Activated naive CD4-positive, alpha-beta T cell treated with anti-CD3 and anti-CD28 coated beads, Interleukin-2, amount 50 U/mL, for 24 hours (primary cell): ENCODE measurements around the gene CBL.
"Not testable (repeated sequence)": the region's sequence is repeated elsewhere in the genome, so short reads cannot be mapped to it uniquely, and the experiment has no call there.

ENCODE experiments used
- H3K27ac Mint-ChIP-seq: one replicate; pipeline ENCODE4 v1.8.0; 2021; ENCODE audit warnings: mild to moderate bottlenecking, mixed read lengths
- H3K27me3 Mint-ChIP-seq: one replicate; pipeline ENCODE4 v1.8.0; 2021; ENCODE audit warnings: mixed read lengths
- H3K36me3 Mint-ChIP-seq: one replicate; pipeline ENCODE4 v1.8.0; 2021; ENCODE audit warnings: mixed read lengths
- H3K4me1 Mint-ChIP-seq: one replicate; pipeline ENCODE4 v1.8.0; 2021; ENCODE audit warnings: mixed read lengths
- H3K4me3 Mint-ChIP-seq: one replicate; pipeline ENCODE4 v1.8.0; 2021; ENCODE audit warnings: mild to moderate bottlenecking, mixed read lengths
- H3K9me3 Mint-ChIP-seq: one replicate; pipeline ENCODE4 v1.8.0; 2021; ENCODE audit warnings: mixed read lengths

The CBL gene

DNA sequence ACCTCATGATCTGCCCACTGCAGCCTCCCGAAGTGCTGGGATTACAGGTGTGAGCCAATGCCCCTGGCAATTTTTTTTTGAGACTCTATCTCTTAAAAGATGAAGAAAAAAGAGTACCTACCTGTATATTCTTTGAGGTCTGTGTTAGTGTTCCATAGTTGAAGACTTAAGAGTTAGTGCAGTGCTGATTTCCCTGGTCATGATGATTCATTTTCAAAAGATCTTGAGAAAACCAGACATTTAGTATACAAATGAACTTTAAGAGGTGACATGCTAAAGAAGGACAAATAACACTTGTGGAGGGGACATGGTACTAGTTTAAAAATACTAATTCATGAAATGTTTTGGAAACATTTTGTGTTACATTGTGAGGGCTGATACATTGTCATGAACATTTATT is 17.7 kb downstream of the CBL start:
- Mint-ChIP-seq H3K4me1 (peaks cover 64% of the 10 kb centered on the region), H3K36me3 (peaks cover 3% of the 10 kb centered on the region), H3K9me3 (no peaks in the 10 kb centered on the region), H3K27me3 (no peaks in the 10 kb centered on the region), H3K27ac (peak overlapping the region; percentile 77), H3K4me3 (no peak overlapping the region)

- peaks cover 66% of the 10 kb centered on the region for H3K4me1 Mint-ChIP-seq
- H3K9me3 Mint-ChIP-seq, H3K27me3 Mint-ChIP-seq: not testable (repeated sequence)
- H3K27ac Mint-ChIP-seq: peak overlapping the region; percentile 73
- H3K4me3 Mint-ChIP-seq: peak overlapping the region; percentile 69
- H3K36me3 Mint-ChIP-seq: peaks cover 10% of the 10 kb centered on the region
Observed at GRCh38 chr11:119228535-119229287, 22.6 kb downstream of the CBL start.

DNA sequence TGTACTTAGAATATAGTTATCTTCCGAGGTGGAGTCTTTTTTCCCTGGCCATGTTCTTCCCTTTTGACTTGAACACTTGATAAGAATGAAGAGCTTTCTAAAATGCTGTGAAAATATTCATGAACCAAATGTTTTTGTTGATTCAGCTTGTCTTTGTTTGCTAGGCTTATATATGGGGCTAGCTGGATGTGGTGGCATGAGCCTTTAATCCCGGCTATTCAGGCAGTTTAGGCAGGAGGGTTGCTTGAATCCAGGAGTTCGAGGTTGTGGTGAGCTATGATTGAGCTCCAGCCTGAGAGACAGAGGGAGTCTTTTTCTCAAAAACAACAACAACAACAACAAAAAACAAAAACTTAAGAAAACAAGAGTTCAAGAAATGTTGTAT is 23.1 kb downstream of the CBL start:
- H3K9me3 Mint-ChIP-seq: no peaks in the 10 kb centered on the region
- no peaks in the 10 kb centered on the region for H3K27me3 Mint-ChIP-seq
- H3K4me3 Mint-ChIP-seq: peak overlapping the region; percentile 69
- H3K27ac Mint-ChIP-seq: peak overlapping the region; percentile 73
- peaks cover 12% of the 10 kb centered on the region for H3K36me3 Mint-ChIP-seq
- peaks cover 65% of the 10 kb centered on the region for H3K4me1 Mint-ChIP-seq

- Mint-ChIP-seq H3K27ac (no peak overlapping the region), H3K27me3 (no peaks in the 10 kb centered on the region), H3K9me3 (no peaks in the 10 kb centered on the region)
Observed at GRCh38 chr11:119229741-119230140, 23.6 kb downstream of the CBL start.

DNA sequence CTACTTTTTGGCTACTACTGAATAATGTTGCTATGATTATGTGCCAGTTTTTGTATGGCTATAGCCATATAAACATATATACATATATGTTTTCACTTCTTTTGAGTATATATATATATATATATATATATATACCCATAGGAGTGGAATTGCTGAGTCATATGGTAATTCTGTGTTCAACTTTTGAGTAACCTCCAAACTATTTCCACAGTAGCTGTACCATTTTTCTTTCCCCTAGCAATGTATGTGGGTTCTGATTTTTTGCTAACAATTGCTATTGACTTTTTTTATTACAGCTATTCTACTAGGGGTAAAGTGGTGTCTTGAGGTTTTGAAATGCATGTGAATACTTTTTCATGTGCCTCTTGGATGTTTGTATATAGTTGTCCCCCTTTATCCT is 30.4 kb downstream of the CBL start:
- Mint-ChIP-seq H3K27me3 (no peaks in the 10 kb centered on the region), H3K9me3 (no peaks in the 10 kb centered on the region), H3K27ac (peak overlapping the region; percentile 96), H3K4me1 (peaks cover 71% of the 10 kb centered on the region), H3K4me3 (no peak overlapping the region), H3K36me3 (peaks cover 28% of the 10 kb centered on the region)

More at GRCh38 chr11:119229741-119230140, 23.6 kb downstream of the CBL start:
- H3K4me1 Mint-ChIP-seq: peaks cover 65% of the 10 kb centered on the region
- H3K4me3 Mint-ChIP-seq: no peak overlapping the region
- peaks cover 15% of the 10 kb centered on the region for H3K36me3 Mint-ChIP-seq

DNA sequence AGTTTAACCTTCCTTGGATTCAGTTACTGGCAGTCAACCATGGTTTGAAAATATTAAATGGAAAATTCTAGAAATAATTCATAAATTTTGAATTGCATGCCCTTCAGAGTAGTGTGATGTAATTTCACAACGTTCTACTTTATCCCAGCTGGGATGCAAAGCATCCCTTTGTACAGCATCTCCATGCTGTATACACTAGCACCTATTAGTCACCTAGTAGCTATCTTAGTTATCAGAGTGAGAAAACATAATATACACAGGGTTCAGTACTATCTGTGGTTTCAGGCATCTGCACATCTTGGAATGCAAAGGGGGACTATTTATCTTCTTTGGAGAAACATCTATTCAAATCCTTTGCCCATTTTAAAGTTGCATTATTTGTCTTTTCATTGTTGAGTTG is 30.8 kb downstream of the CBL start:
- H3K4me3 Mint-ChIP-seq: no peak overlapping the region
- H3K9me3 Mint-ChIP-seq: no peaks in the 10 kb centered on the region
- peaks cover 30% of the 10 kb centered on the region for H3K36me3 Mint-ChIP-seq
- peaks cover 75% of the 10 kb centered on the region for H3K4me1 Mint-ChIP-seq
- no peaks in the 10 kb centered on the region for H3K27me3 Mint-ChIP-seq
- peak overlapping the region; percentile 43 for H3K27ac Mint-ChIP-seq

DNA sequence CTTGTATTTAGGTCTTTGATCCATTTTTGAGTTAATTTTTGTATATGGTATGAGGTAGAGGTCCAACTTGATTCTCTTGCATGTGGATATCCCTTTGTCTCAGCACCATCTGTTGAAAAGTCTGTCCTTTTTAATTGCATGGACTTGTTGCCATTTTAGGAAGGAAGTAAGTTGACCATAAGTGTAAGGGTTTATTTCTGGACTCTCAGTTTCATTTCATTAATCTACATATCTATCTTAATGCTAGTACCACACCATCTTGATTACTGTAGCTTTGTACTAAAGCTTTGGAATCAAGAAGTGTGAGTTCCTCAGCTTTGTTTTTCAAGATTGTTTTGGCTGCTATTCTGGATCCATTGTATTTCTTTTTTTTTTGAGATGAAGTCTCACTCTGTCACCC is 31.4 kb downstream of the CBL start:
- Mint-ChIP-seq H3K27ac (no peak overlapping the region), H3K36me3 (peaks cover 29% of the 10 kb centered on the region), H3K27me3 (no peaks in the 10 kb centered on the region), H3K4me3 (no peak overlapping the region), H3K4me1 (peaks cover 77% of the 10 kb centered on the region), H3K9me3 (no peaks in the 10 kb centered on the region)

GRCh38 chr11:119248750-119249670 is 42.9 kb downstream of the CBL start:
- H3K4me3 Mint-ChIP-seq: no peak overlapping the region
- no peaks in the 10 kb centered on the region for H3K27me3 Mint-ChIP-seq
- peaks cover 4% of the 10 kb centered on the region for H3K36me3 Mint-ChIP-seq
- peak overlapping the region; percentile 38 for H3K27ac Mint-ChIP-seq
- H3K9me3 Mint-ChIP-seq: no peaks in the 10 kb centered on the region
- H3K4me1 Mint-ChIP-seq: peaks cover 57% of the 10 kb centered on the region

DNA sequence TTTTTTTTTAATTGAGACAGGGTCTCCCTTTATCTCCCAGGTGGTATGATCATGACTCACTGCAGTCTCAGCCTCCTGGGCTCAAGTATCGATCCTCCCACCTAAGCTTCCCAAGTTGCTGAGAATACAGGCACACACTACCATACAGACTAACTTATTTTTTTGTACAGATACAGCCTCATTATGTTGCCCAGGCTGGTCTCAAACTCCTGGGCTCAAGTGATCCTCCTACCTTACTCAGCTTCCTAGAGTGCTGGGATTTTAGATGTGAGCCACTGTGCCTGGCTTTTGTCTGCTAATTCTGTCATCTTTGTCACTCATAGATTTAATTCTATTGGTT is 43.5 kb downstream of the CBL start:
- Mint-ChIP-seq H3K9me3 (no peaks in the 10 kb centered on the region), H3K36me3 (peaks cover 4% of the 10 kb centered on the region), H3K4me3 (peak overlapping the region; percentile 16), H3K27me3 (no peaks in the 10 kb centered on the region), H3K4me1 (peaks cover 60% of the 10 kb centered on the region), H3K27ac (peak overlapping the region; percentile 56)

DNA sequence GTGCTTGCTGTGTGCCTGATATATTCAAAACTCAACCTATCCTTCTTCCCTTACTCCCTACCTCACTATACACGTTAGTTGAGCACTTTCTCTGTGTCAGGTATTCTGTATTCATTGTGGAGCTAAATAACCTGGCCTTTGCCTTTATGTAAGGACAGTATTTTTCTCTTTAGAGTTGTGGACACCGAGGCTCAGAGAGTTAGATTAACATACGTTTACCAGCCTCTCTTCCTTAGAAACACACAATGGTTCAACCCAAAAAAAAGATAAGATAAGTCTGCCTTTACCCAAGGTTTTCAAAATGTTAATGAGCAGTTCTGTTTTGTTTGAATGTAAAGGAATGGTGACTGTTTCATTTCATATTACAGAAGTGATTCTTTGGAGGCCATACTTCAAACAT is 45.0 kb downstream of the CBL start:
- peaks cover 66% of the 10 kb centered on the region for H3K4me1 Mint-ChIP-seq
- peak overlapping the region; percentile 11 for H3K27ac Mint-ChIP-seq
- H3K27me3 Mint-ChIP-seq: no peaks in the 10 kb centered on the region
- H3K4me3 Mint-ChIP-seq: no peak overlapping the region
- H3K36me3 Mint-ChIP-seq: peaks cover 8% of the 10 kb centered on the region
- no peaks in the 10 kb centered on the region for H3K9me3 Mint-ChIP-seq

- no peaks in the 10 kb centered on the region for H3K27me3 Mint-ChIP-seq
- H3K4me3 Mint-ChIP-seq: no peak overlapping the region
- peaks cover 8% of the 10 kb centered on the region for H3K36me3 Mint-ChIP-seq
- peaks cover 74% of the 10 kb centered on the region for H3K4me1 Mint-ChIP-seq
- H3K27ac Mint-ChIP-seq: no peak overlapping the region
- no peaks in the 10 kb centered on the region for H3K9me3 Mint-ChIP-seq
Observed at GRCh38 chr11:119254239-119254638, 48.1 kb downstream of the CBL start.

DNA sequence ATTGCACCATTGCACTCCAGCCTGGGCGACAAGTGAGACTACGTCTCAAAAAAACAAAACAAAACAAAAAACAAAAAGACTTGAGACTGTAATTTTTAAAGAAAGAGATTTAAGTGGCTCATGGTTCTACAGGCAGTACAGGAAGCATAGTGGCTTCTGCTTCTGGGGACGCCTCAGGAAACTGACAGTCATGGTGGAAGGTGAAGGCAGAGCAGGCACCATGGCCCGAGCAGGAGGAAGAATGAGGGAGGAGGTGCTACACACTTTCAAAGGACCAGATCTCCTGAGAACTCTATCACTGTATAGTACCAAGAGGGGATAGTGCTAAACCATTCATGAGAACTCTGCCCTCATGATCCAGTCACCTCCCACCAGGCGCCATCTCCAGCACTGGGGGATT is 52.0 kb downstream of the CBL start:
- Mint-ChIP-seq H3K27ac (peak overlapping the region; percentile 94), H3K36me3 (peaks cover 4% of the 10 kb centered on the region), H3K4me1 (peaks cover 56% of the 10 kb centered on the region), H3K4me3 (peak overlapping the region; percentile 63), H3K9me3 (no peaks in the 10 kb centered on the region), H3K27me3 (no peaks in the 10 kb centered on the region)

- Mint-ChIP-seq H3K27ac (peak overlapping the region; percentile 73), H3K36me3 (peaks cover 4% of the 10 kb centered on the region), H3K4me3 (no peak overlapping the region), H3K4me1 (peaks cover 51% of the 10 kb centered on the region), H3K27me3 (no peaks in the 10 kb centered on the region), H3K9me3 (no peaks in the 10 kb centered on the region)
Observed at GRCh38 chr11:119258983-119259382, 52.8 kb downstream of the CBL start.

DNA sequence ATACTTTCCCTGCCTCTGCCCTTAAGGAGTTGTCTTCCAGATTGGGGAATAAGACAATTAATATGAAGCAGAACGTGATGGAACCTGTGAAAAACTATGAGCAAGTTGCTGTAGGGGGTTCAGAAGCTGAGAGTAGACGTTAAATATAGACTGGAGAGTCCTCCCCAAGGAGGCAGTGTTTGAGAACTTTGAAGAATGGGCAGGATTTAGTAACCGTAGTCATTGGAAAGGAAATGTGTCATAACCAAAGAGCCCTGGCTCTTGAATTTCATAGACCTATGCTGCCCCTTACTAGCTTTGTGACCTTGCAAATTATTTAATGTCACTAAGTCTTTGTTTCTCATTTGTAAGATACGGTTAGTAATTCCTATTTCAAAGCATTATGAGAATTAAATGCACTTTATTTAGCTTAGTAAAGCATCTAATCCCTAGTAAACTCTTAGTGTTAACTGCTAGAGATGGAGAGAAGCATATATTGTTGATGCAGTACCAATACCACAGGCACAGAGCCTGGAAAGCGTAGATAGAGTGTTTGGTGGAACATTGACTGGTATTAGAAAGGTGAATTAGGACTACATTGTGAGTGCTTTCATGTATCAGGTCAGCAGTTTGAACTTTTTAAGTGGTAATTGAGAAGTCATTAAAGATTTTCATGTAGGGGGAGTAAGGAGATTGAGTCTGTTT is 56.7 kb downstream of the CBL start:
- H3K36me3 Mint-ChIP-seq: no peaks in the 10 kb centered on the region
- peaks cover 48% of the 10 kb centered on the region for H3K4me1 Mint-ChIP-seq

DNA sequence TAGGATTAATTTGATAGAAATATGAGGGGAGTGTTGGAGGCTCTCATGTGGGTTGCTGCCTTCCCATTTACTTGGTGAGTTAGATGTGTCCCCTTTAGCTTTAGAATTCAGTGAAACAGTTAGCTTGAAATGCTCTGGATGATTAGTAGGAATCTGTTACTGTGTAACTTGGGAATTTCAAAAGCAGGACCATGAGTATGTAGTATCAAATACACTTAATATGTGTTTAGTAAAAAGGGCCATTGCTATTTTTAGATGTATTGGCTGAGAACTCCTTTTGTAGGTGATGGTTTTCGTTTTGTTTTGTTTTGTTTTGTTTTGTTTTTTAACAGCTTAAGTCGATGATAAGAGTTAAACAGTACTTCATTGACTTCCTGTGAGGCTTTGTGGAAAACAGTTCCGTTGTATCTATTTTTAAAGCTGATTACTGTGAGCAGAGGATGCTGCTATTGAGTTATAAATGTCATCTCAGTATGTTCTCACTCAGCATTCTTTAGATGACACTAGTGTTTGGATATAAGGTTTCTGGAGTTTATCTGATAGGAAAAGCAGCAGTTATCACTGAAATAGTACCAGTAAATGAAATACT is 57.3 kb downstream of the CBL start:
- no peaks in the 10 kb centered on the region for H3K9me3 Mint-ChIP-seq
- peaks cover 48% of the 10 kb centered on the region for H3K4me1 Mint-ChIP-seq
- no peaks in the 10 kb centered on the region for H3K36me3 Mint-ChIP-seq
- no peak overlapping the region for H3K27ac Mint-ChIP-seq
- H3K4me3 Mint-ChIP-seq: no peak overlapping the region
- H3K27me3 Mint-ChIP-seq: no peaks in the 10 kb centered on the region

More for the DNA sequence above, 56.7 kb downstream of the CBL start:
- H3K4me3 Mint-ChIP-seq: no peak overlapping the region
- H3K9me3 Mint-ChIP-seq: no peaks in the 10 kb centered on the region
- no peaks in the 10 kb centered on the region for H3K27me3 Mint-ChIP-seq
- H3K27ac Mint-ChIP-seq: no peak overlapping the region
